Measurements from ENCODE around the gene KRTAP17-1.
"Not testable (repeated sequence)": the region's sequence is repeated elsewhere in the genome, so short reads cannot be mapped to it uniquely, and the experiment has no call there.

The KRTAP17-1 gene, protein sequence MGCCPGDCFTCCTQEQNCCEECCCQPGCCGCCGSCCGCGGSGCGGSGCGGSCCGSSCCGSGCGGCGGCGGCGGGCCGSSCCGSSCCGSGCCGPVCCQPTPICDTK
- 0 reads per million in 3 donors for total RNA-seq

- no peak within 1 kb of the TSS for H3K4me3 ChIP-seq (ENCODE audit: insufficient read depth, low read depth, low read length, poor library complexity, severe bottlenecking)
- H3K27me3 ChIP-seq (replicated peaks; ENCODE audit: control insufficient read depth, insufficient read depth, low read length, poor library complexity, severe bottlenecking): no peaks in the 10 kb centered on the region
- H3K4me1 ChIP-seq (ENCODE audit: control insufficient read depth, insufficient read depth, low read length, poor library complexity, severe bottlenecking): peaks cover 12% of the 10 kb centered on the region
- H3K9me3 ChIP-seq (ENCODE audit: control insufficient read depth, low read length): no peaks in the 10 kb centered on the region
- no peaks in the 10 kb centered on the region for H3K36me3 ChIP-seq (ENCODE audit: control insufficient read depth, insufficient read depth, low read length)
- no peak within 1 kb of the TSS for H3K27ac ChIP-seq (ENCODE audit: insufficient read depth, low read length, poor library complexity, severe bottlenecking)
- DNase-seq: no peak
Measured at GRCh38 chr17:41315204-41315794, at the start of gene KRTAP17-1. KRTAP17-1 (minus strand) TSS chr17:41315710; CDS start chr17:41315650, 60 bp downstream.

- DNase-seq: no peak
- Histone ChIP-seq H3K4me1 (ENCODE audit: control insufficient read depth, insufficient read depth, low read length, poor library complexity, severe bottlenecking) (no peaks in the 10 kb centered on the region), H3K36me3 (ENCODE audit: control insufficient read depth, insufficient read depth, low read length) (no peaks in the 10 kb centered on the region), H3K4me3 (ENCODE audit: insufficient read depth, low read depth, low read length, poor library complexity, severe bottlenecking) (no peak overlapping the region), H3K9me3 (ENCODE audit: control insufficient read depth, low read length) (no peaks in the 10 kb centered on the region), H3K27ac (ENCODE audit: insufficient read depth, low read length, poor library complexity, severe bottlenecking) (no peak overlapping the region), H3K27me3 (replicated peaks; ENCODE audit: control insufficient read depth, insufficient read depth, low read length, poor library complexity, severe bottlenecking) (no peaks in the 10 kb centered on the region)
Measured at GRCh38 chr17:41363881-41364280, 48.4 kb upstream of the KRTAP17-1 start.

DNA sequence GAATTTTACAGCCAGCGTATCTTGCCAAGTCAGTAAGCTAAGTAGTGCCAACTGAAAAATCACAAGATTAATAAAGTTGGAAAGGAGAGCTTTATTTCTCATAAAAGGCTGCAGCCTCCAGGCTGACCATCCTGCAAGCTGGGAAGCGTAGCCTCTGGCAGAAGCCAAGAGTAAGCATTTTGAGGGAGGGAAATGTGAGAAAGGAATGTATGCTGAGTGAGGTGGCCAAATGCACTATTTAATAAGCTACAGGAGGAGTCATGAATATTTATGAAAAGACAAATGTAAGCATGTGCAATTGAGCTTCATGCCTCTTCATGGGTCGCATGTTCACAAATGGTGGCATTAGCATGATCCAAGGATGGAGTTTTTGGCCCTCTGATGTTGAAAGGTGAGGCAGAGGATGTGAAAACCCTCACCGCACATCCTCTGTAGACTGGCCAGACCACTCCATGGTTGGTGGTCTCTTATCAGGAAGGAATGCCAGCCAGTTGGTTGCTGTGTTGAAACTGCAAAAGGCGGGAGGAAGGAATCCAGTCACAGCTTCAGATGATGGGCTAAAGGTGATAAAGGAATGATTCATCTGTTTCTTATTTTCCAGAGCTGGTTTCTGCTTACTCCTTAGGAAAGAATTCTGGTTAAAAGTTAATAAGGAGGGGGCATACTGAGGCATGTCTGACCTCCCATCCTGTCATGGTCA lies 44.9 kb upstream of the KRTAP17-1 start:
- Histone ChIP-seq H3K9me3 (ENCODE audit: control insufficient read depth, low read length) (no peaks in the 10 kb centered on the region), H3K4me1 (ENCODE audit: control insufficient read depth, insufficient read depth, low read length, poor library complexity, severe bottlenecking) (no peaks in the 10 kb centered on the region), H3K27ac (ENCODE audit: insufficient read depth, low read length, poor library complexity, severe bottlenecking) (no peak overlapping the region), H3K4me3 (ENCODE audit: insufficient read depth, low read depth, low read length, poor library complexity, severe bottlenecking) (no peak overlapping the region), H3K27me3 (replicated peaks; ENCODE audit: control insufficient read depth, insufficient read depth, low read length, poor library complexity, severe bottlenecking) (no peaks in the 10 kb centered on the region), H3K36me3 (ENCODE audit: control insufficient read depth, insufficient read depth, low read length) (no peaks in the 10 kb centered on the region)
- DNase-seq: no peak

- Histone ChIP-seq H3K4me3 (ENCODE audit: insufficient read depth, low read depth, low read length, poor library complexity, severe bottlenecking) (no peak overlapping the region), H3K27me3 (replicated peaks; ENCODE audit: control insufficient read depth, insufficient read depth, low read length, poor library complexity, severe bottlenecking) (no peaks in the 10 kb centered on the region), H3K27ac (ENCODE audit: insufficient read depth, low read length, poor library complexity, severe bottlenecking) (no peak overlapping the region), H3K4me1 (ENCODE audit: control insufficient read depth, insufficient read depth, low read length, poor library complexity, severe bottlenecking) (peaks cover 7% of the 10 kb centered on the region), H3K36me3 (ENCODE audit: control insufficient read depth, insufficient read depth, low read length) (no peaks in the 10 kb centered on the region), H3K9me3 (ENCODE audit: control insufficient read depth, low read length) (no peaks in the 10 kb centered on the region)
- no peak for DNase-seq
Measured at GRCh38 chr17:41354536-41354935, 39.0 kb upstream of the KRTAP17-1 start.

GRCh38 chr17:41352597-41353366 lies 37.3 kb upstream of the KRTAP17-1 start:
- DNase-seq: no peak
- Histone ChIP-seq H3K36me3 (ENCODE audit: control insufficient read depth, insufficient read depth, low read length) (no peaks in the 10 kb centered on the region), H3K4me1 (ENCODE audit: control insufficient read depth, insufficient read depth, low read length, poor library complexity, severe bottlenecking) (peaks cover 7% of the 10 kb centered on the region), H3K27ac (ENCODE audit: insufficient read depth, low read length, poor library complexity, severe bottlenecking) (no peak overlapping the region), H3K9me3 (ENCODE audit: control insufficient read depth, low read length) (no peaks in the 10 kb centered on the region), H3K4me3 (ENCODE audit: insufficient read depth, low read depth, low read length, poor library complexity, severe bottlenecking) (no peak overlapping the region), H3K27me3 (replicated peaks; ENCODE audit: control insufficient read depth, insufficient read depth, low read length, poor library complexity, severe bottlenecking) (no peaks in the 10 kb centered on the region)

DNA sequence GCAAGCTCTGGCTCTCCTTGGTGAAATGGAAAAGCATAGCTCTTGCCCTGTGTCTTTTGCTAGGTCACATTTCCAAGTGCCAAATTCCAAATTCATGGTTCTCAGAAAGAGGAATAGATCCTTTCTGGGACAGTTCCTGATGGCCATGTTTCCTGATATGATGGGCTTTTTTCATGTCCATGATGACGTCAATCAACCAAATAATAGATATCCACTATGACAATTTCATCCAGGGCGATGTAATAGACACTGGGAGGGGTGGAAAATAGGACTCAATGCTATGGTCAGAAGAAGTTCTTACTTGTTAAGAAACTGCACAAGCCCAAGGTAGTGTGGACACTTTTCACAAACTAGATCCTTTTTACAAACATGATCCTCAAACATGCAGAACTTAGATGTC lies 35.7 kb upstream of the KRTAP17-1 start:
- H3K9me3 ChIP-seq (ENCODE audit: control insufficient read depth, low read length): no peaks in the 10 kb centered on the region
- H3K27ac ChIP-seq (ENCODE audit: insufficient read depth, low read length, poor library complexity, severe bottlenecking): no peak overlapping the region
- peaks cover 7% of the 10 kb centered on the region for H3K4me1 ChIP-seq (ENCODE audit: control insufficient read depth, insufficient read depth, low read length, poor library complexity, severe bottlenecking)
- H3K36me3 ChIP-seq (ENCODE audit: control insufficient read depth, insufficient read depth, low read length): no peaks in the 10 kb centered on the region
- H3K27me3 ChIP-seq (replicated peaks; ENCODE audit: control insufficient read depth, insufficient read depth, low read length, poor library complexity, severe bottlenecking): no peaks in the 10 kb centered on the region
- no peak overlapping the region for H3K4me3 ChIP-seq (ENCODE audit: insufficient read depth, low read depth, low read length, poor library complexity, severe bottlenecking)
- DNase-seq: no peak

DNA sequence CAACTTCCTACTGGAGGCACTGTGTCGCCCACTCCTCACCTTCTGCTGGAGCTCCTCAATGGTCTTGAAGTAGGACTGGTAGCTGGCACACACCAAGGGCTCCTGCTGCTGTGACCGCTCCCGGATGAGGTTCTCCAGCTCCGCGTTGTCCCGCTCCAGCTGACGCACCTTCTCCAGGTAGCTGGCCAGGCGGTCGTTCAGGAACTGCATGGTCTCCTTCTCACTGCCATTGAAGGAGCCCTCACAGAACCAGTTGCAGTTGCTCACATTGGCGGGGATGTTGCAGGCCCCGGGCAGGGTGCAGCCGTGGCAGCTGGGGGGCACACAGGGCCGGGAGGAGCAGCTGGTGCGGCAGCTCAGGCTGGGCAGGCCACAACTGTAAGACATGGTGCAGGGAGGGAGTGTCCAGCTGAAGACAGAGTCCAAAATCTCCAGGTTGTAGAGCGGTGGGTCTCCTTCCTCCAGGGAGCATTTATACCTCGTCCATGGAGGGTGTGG lies 34.9 kb upstream of the KRTAP17-1 start, which contains the start of gene KRT33A:
Gene KRT33A (minus strand): TSS at position 448 of the 498 bp plus-strand sequence. CDS start 61 bp downstream, at position 387.
- H3K27me3 ChIP-seq (replicated peaks; ENCODE audit: control insufficient read depth, insufficient read depth, low read length, poor library complexity, severe bottlenecking); H3K9me3 ChIP-seq (ENCODE audit: control insufficient read depth, low read length); DNase-seq; H3K4me3 ChIP-seq (ENCODE audit: insufficient read depth, low read depth, low read length, poor library complexity, severe bottlenecking); H3K36me3 ChIP-seq (ENCODE audit: control insufficient read depth, insufficient read depth, low read length); H3K27ac ChIP-seq (ENCODE audit: insufficient read depth, low read length, poor library complexity, severe bottlenecking); H3K4me1 ChIP-seq (ENCODE audit: control insufficient read depth, insufficient read depth, low read length, poor library complexity, severe bottlenecking): not testable (repeated sequence)

DNA sequence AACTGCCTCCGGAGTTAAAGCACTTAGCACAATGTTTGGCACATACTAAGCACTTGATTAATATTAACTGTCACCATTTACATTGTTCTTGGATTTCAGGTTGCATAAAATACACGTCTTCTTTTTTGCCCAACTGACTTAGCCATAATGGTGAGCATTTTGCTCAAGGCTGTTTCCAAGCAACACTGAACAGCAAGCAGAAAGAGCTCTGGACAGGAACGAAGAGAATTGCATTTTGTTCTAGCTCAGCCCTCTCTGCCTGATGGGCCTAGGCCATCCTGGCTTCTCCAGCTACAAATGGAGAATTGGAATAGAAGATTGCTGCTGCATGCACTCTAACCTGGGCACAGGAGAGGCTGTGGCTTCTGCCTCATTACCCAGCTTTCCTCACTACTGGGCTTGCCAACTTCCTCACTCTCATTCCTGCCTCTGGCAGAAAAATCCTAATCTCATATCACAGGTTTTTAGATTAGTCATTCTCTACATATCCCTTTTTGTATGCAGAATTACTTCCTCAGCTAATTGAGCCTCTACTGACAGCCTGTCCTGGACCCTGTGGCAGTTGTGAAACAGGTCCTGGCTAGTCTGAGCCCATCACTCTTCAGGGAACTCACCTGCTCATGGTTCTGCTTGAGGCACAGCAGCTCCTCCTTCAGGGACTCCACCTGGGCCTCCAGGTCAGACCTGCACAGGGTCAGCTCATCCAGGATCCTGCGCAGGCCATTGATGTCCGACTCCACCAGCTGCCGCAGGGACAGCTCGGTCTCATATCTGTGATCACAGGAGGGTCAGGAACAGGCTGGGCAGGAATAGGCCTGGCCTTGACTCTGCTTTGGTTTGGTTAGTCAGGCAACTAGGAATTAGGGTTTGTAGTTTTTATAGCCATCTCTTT lies 32.6 kb upstream of the KRTAP17-1 start:
- H3K27ac ChIP-seq (ENCODE audit: insufficient read depth, low read length, poor library complexity, severe bottlenecking): no peak overlapping the region
- H3K9me3 ChIP-seq (ENCODE audit: control insufficient read depth, low read length): peaks cover under 1% of the 10 kb centered on the region
- no peaks in the 10 kb centered on the region for H3K27me3 ChIP-seq (replicated peaks; ENCODE audit: control insufficient read depth, insufficient read depth, low read length, poor library complexity, severe bottlenecking)
- no peaks in the 10 kb centered on the region for H3K36me3 ChIP-seq (ENCODE audit: control insufficient read depth, insufficient read depth, low read length)
- H3K4me1 ChIP-seq (ENCODE audit: control insufficient read depth, insufficient read depth, low read length, poor library complexity, severe bottlenecking): peaks cover 7% of the 10 kb centered on the region
- H3K4me3 ChIP-seq (ENCODE audit: insufficient read depth, low read depth, low read length, poor library complexity, severe bottlenecking): no peak overlapping the region
- DNase-seq: no peak

DNA sequence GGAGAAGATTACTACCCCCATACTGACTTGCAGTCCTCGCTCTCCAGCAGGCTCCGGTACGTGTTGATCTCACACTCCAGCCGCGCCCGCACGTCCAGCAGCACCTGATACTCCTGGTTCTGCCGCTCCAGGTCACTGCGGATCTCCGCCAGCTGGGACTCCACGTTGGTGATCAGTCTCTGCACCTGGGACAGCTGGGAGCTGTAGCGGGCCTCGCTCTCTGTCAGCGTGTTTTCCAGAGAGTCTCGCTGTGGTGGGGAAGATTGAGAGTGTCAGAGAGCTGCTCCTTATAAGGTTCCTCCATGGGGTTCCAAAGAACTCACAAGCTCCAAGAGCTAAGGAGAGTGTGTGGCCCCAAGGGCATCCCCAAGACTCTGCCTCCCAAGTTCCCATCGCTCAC lies 30.9 kb upstream of the KRTAP17-1 start:
- H3K27me3 ChIP-seq (replicated peaks; ENCODE audit: control insufficient read depth, insufficient read depth, low read length, poor library complexity, severe bottlenecking); H3K9me3 ChIP-seq (ENCODE audit: control insufficient read depth, low read length); DNase-seq: not testable (repeated sequence)

More for the DNA sequence above, 30.9 kb upstream of the KRTAP17-1 start:
- not testable (repeated sequence) for H3K27ac ChIP-seq (ENCODE audit: insufficient read depth, low read length, poor library complexity, severe bottlenecking); H3K4me1 ChIP-seq (ENCODE audit: control insufficient read depth, insufficient read depth, low read length, poor library complexity, severe bottlenecking); H3K4me3 ChIP-seq (ENCODE audit: insufficient read depth, low read depth, low read length, poor library complexity, severe bottlenecking); H3K36me3 ChIP-seq (ENCODE audit: control insufficient read depth, insufficient read depth, low read length)
